COLO668 (cell line): Measurements from ENCODE around the gene SMU1.
"Not testable (repeated sequence)": the region's sequence is repeated elsewhere in the genome, so short reads cannot be mapped to it uniquely, and the experiment has no call there.

Experiments
- DNase-seq: peaks from one replicate; lab custom pipeline; 2025; ENCODE audit not compliant: unreplicated experiment; lab: John Stamatoyannopoulos, UW

The SMU1 gene

DNA sequence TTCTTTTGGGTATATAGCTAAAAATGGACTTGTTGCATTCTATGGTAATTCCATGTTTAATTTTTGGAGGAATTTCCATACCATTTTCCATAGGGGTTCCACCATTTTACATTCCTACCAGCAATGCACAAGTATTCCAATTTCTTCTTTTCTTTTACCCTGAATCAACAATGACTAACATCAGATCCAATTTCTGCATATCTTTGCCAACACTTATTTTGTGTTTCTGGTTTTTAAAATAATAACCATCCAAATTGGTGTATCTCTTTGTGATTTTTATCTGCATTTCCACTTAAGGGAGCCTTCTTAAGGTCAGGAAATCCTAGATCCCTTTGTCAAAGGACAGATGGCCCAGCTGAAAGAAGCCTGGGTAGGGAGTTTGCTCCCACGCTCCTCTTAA is 29.5 kb upstream of the SMU1 start:
- DNase-seq, result no peak

DNA sequence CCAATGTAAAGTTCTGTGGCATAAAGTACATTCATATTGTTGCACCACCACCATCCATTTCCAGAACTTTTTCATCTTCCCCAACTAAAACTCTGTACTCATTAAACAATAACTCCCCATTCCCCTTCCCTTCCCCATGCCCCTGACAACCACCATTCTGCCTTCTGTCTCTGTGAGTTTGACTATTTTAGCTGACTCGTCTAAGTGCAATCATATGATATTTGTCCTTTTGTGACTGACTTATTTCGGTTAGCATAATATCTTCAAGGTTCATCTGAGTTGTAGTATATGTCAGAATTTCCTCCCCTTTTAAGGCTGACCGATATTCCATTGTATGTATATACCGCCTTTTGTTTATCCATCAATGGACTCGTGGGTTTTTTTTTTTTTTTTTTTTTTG is 29.0 kb upstream of the SMU1 start:
- DNase-seq, result no peak

DNA sequence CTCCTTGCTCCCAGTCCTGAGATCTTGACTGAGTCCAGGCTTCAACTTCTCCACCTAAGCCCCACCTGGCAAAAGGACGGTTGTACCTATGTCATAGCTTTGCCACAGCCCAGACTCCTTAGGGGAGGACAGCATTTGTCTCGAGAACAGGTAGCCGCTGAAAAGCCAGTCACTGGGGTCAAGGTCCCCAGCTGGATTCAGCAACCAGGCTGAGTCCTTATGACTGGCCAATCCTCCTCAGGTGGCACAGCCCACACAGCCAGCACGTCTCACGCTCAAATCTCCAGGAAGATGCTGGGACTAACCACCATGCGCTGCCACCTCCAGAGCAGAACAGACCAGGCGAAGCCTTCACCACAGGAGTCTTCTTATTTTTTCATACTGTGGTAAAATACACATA is 27.9 kb upstream of the SMU1 start:
- DNase-seq, result no peak

DNA sequence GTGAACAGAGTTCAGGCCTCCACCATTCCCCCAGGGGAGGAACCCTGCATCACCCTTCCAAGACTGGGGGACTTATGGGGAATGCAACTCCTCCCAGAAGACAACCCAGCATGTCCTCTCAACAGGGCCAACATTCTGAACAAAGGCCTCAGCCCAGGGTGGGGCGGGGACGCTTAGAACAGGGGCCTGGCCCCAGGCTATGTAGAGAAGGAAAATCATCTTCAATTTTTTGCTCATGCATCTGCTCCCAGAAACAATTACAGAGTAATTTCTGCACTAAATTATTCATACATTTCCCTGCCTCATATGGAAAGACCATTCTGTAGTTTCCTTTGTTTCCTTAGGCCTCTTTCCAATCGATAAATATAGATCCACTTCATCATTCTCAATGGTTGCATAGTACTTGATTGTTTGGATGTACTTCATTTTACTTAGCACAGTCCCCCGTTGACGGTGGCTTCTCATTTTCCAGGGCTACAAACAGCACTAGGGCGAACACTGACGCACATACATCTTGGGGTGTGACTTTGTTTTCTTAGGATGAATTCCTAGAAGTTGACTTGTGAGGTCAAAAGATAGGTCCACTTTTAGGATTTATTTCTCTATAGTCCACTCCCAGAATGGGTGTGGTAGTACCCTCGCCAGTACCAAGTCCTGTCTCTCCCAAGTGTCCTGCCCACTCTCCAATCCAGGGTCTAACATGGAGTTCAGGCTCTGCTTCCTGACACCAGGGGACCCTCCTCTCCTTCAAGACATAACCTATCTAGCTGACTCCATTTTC is 27.2 kb upstream of the SMU1 start:
- no peak for DNase-seq

DNA sequence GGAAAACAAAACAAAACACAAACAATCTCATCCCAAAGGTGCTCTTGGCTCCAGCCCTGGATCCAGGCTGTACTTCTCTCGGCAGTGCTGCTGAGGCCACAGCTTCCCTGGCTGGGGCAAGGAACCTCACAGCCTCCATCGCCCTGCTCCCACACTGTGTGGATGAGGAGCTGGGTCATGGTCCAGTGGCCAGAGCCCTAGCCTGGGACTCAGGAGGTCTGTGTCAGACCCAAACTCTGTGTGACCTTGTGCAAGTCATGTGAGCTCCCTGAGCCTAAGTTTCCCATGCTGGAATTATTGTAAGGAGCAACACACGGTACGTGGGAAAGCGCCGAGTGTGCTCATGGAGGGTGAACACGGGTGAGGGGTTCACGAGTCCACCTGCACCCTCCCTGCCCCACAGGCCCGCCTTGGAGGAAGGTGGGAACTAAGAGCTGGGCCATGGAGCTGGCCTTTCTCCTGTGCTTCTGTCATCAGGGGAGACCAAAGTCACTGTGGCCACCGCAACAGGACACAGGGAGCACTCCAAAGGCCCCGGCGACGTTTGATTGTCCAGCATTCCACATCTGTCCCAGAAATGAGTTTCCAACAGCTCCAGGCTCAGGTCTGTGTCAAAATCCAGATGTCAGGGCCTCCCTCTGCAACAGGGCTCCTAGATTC is 26.2 kb upstream of the SMU1 start:
- DNase-seq, result no peak

DNA sequence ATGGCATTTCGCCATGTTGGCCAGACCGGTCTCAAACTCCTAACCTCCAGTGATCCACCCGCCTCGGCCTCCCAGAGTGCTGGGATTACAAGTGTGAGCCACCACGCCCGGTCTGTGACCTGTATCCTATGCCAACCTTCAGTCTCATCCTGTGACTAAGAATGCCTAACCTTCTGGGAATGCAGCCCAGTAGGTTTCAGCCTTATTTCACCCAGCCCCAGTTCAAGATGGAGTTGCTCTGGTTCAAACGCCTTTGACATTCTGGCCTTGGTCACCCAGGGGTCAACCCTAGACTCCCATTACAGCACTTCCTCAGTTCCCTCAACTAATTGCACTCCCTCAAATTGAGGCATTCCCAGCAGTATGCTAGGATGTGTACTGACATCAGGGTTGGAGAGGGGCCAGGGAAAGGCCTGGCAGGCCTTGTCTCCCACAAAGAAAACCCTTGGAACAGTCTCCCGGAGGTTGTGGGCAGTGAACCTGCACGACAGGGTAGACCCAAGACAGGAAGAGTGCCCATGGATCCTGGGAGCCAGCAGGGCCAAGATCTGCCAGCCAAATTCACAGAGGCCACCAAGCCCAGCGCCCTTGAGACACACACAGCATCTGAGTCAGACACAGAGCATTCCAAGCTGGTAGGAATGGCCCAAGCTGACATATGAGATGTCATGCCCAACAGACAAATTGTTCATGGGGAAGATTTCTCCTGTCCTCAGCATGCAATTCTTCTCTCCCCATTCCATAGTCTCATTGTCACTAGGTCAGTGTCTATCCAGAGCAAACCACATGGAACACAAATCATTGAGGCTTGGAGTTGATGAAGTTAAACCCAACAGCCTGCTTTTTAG is 24.9 kb upstream of the SMU1 start:
- no peak for DNase-seq

DNA sequence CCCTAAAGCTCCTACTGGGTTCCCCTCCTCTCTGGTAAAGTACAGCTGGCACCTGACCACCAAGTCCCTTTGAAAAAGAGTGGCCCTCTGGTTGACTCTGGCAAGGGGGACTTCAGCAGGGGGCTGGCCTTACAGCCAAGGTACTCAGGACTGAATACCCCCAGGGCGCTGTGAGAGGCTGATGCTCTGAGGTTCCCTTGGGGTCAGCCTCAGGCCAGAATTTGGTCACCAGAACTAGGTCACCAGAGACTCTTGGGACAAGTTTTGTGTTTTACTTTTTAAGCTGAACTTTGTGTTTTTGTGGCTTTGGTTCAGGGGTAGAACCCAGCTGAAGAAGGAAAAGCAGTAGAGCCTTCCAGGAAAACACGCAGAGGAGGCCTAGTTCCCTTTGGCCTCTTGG is 23.3 kb upstream of the SMU1 start:
- no peak for DNase-seq

DNA sequence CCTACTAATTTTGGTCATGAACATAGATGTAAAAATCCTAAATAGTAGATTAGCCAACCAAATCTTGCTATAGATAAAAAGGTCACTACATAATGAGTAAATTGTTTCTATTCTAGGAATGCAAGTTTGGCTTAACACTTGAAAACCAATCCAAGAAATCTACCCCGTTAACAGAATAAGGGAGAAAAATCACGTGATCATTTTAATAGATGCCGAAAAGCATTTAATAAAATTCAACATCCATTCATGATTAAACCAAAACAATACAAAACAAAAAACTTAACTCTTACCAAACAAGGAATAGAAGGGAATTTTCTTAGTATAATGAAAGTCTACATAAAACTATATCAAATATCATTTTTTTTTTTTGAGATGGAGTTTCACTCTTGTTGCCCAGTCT is 20.7 kb upstream of the SMU1 start:
- no peak for DNase-seq

DNA sequence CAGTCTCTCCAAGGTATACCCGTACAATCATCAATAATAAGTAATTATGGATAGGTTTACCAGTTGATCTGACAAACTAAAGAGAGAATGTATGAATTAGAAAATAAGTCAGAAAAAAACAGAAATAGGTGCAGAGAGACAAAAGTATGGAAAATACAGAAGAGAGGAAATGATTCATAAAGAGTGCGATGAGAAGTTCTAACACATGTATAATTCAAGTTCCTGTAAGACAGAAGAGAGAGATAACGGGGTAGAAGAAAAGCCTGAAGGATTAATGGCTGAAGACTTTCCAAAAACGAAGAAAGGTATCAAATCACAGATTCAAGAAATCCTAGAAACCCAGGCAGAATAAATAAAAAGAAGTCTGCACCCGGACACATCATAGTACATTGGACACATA is 16.2 kb upstream of the SMU1 start:
- DNase-seq, result no peak

DNA sequence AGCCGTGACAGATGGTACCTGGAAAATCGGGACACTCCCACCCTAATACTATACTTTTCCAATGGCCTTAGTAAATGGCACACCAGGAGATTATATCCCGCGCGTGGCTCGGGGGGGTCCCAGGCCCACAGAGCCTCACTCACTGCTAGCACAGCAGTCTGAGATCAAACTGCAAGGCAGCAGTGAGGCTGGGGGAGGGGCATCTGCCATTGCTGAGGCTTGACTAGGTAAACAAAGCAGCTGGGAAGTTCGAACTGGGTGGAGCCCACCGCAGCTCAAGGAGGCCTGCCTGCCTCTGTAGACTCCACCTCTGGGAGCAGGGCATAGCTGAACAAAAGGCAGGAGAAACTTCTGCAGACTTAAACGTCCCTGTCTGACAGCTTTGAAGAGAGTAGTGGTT is 9.2 kb upstream of the SMU1 start:
- not testable (repeated sequence) for DNase-seq

DNA sequence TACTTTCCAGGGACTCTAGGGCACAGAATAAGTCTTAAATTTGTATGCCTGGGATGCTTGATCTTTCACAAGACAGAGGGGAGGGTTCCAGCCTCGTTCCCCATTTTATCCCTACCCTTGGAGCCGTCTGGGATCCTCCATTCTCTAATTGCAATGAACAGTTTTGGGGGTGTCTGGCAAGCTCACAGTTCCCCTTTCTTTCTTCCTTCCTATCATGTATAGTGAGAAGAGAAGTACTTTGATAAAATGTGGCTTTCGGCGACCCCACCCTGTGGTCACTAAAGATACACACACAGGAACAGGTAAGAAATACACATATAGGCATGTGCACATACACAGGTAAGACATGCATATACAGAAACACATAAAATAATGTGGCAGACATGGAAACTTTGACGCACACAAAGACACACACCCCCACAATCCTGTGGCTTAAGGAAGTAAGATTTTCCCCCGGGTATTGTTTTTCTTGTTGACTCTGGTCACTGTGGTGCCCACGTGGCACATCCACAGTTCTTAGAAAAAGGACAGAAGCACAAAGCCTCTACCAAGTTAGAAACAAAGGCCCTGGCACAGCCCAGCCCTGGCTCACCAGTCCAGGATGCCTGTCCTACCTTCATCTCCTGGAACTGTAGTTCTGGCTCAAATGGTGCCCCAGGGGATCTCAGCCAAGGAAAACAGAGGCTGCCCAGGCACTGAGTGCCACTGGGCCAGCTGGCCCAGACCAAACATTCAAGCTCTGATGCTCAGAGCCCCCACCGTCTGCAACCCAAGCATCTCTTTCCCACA is 6.3 kb upstream of the SMU1 start:
- DNase-seq, result no peak

DNA sequence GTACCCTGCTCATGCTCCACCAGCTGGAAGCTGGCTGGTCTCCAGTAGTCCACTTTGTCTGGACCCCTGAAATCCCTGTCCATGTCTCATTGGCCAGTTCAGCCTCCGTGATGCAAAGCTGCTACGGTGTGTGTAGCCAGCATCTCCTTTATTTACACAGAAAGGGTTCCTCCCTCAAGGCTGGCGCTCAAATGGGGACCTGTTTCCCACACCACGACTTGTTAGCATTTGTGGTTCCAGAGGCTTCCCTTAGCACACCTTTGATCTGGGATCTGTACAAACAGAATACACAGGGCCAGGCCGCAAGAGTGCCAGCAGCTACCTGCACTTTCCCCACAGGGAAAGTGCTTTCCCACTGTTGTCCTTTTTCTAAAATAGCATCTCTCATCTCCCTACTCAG is 5.7 kb upstream of the SMU1 start:
- no peak for DNase-seq

DNA sequence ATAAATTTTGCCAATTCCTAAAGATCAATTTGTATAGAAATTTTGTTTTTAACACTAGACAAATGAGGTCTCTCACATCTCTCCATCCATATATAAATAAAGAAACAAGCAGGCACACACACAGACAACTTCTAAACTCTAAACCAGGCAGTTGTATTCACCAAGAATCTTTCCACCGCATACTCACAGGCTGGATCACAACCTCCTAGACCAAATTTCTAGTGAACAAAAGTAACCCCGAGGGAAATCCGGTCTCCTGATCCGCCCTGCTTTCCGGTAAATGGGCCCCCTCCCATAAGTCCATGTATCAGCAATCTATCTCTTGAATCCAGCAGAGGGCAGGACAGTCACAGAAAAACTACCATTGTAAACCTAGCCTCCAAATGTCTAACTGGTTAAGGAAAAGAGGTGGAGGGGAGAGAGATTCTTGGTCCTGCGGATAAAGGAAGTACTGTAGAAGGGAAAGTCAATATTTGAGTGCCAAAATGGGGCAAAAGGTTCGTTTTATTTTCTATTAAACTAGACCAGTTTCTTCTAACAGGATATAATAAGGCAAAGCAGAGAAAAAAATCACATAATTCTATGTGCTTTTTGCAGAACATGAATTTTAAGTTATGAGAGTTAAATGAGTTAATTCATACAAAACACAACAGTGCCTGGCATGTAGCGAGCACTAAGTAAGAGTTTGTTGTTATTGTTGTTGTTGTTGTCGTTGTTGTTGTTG is 4.8 kb upstream of the SMU1 start:
- DNase-seq, result peak; percentile 38

DNA sequence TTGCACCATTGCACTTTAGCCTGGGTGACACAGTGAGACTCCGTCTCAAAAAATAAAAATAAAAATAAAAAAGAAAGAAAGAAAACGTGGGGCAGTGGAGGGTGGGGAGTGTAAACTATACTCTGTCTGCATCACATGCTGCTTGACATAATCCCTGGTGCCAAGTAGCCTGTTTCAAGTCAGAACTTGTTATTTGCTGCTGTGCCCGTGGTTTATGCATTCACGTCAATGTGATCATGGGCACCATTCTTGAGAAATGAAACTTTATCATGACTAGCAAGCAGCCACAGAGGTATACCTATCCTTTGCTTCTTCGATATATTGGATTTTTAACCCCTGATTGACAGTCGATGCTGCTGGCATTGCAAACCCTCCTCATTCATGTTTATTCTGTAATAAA is 4.1 kb upstream of the SMU1 start:
- DNase-seq, result no peak

DNA sequence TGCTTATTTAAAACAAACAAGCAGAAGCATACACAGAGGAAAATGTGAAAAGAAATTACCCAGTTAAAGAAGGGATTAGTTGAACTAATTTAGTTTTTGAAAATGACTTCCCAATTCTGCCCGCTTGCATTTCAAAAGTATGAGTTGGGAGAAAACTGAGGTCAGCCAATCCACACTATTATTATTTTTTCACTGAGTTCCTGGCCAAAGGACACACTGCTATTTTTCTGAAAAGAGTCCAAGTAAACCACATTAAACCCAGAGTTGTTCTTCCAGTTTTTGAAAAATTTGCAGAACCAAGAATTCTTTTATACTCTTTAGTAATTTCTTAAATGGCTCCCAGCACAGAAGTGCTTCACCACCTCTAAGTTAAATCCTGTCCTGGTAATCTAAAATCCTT is 7.5 kb downstream of the SMU1 start:
- DNase-seq, result no peak

DNA sequence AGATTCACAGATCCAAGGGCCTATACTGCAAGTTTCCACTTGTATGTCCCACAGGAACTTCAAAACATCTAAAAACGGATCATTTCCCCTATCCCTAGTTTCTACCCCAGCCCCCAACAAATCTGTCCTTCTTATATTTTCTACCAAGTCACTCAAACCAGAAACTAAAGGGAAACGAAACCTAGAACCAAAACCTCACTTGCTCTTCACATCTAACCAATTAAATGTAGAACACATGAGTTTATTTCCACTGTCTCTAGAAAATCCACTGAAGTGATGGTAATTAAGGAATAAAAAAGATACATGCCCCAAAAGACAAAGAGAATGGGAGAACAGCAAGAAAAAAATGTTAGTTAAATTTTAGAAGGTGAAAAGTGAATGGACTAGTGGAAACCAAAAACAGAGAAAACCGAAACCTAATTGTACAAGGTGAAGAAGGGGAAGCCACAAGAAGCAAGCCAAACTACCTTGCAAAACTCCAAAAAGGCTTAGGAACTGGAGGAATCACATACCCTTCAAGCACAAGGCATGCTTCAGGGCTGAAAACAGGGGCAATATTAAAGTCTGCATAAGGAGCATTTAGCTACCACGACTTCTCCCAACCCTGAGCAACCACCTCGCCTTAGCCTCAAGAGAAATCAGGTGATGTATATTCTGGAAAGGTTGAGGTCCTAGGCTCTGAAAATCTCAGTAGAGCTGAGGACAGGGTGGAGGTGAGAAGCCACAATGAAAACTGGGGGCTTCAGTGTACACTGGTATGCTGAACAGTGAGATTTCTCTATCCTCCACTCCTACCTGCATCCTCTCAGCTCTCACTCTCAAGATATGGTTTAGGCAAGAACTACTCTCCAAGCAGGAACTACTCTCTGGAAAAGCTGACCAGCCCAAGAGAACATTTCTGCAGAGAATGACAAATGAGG is 11.1 kb downstream of the SMU1 start:
- DNase-seq, result no peak

DNA sequence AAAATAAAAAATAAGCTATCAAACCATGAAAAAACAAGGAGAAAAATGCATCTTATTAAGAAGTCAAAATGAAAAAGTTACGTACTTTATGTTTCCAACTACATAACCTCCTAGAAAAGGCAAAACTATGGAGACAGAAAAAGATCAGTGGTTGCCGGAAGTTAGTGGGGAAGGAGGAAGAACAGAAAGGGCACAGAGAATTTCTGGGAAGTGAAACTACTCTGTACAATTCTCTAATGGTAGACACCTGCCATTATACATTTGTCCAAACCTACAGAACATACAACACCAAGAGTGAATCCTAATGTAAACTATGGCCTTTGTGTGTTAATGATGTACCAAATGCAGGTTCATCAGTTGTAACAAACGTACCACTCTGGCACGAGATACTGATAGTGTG is 25.3 kb downstream of the SMU1 start:
- DNase-seq, result no peak

DNA sequence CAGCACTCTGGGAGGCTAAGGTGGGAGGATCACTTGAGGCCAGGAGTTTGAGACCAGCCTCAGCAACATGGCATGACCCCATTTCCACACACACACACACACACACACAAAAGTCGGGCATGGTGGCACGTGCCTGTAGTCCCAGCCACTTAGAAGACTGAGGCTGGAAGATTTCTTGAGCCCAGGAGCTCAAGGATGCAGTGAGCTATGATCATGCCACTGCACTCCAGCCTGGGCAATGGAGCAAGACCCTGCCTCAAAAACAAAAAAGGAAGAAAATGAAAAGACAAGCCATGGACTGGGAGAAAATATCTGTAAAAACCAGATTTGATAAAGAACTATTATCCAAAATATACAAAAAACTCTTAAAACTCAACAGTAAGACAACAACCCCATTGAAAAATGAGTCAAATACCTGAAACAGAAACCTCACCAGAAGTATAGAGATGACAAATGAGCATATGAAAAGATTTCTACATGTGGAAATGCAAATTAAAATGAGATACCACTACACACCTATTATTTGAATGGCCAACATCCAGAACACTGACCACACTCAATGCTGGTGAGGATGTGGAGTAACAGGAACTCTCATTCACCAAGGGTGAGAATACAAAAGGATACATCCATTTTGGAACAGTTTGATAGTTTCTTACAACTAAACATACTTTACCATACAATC is 26.7 kb downstream of the SMU1 start:
- DNase-seq, result no peak

DNA sequence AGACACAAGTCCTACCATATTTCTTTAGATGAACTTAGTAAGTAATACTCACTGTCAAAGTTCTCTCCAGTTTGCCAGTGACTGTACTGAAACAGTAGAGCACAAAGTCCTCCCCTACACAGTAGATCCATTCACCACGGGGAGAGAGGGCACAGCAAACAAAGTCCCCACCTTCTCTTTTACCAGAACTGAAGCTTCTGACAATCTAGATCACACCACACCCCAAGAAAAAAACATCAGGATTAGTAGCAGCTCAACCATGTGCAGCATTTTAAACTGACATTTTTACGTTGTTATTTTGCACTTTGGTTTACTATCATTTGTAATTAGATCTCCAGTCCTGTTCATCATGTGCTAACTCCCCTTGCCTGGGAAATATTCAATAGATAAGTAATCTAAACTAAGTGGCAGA is 28.4 kb downstream of the SMU1 start:
- DNase-seq, result no peak
